Fibroblast of peridontal ligament (primary cell): ENCODE measurements around the gene U2AF2.

Experiments used
- DNase-seq: peaks from one replicate; pipeline ENCODE4 v3.0.0-alpha.2; 2010; ENCODE audit errors: extremely low read depth

U2AF2 gene

DNA sequence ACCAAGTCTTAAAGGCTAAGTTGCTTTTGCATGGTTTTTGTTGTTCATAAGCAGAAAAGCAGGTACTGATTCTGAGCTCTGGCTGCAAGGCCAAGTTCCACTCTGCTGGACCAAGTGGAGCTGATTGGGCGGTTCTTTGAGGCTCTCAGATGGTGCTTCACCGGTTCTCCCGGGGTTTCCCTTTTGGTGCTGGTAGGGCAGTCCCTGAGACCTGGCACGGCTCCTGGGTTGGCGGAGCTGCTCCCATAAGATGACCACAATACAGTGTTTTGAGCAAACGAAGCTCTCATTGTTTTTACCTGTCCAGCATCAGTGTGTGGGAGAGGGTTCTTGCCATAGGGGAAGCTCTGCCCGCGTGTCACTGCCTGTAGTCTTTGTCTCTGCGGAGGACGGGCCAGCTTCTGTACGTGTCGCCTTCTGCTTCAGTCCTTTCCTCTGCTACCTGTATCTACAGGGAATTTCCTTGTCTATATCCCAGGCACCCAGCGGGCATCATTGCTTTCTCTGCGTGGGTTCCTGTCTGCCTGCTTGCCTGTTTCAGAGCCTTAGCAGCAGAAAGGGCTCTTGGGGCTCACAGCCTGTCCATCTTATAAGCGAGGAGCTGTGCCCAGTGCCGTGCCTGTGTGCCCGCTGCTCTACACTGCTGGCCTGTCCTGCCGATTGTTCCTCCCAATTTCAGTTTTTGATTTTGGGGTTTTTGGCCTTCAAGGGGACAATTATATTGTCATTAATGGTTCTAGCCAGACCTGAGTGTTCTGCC is 2.3 kb downstream of the U2AF2 start:
- no peak for DNase-seq

DNA sequence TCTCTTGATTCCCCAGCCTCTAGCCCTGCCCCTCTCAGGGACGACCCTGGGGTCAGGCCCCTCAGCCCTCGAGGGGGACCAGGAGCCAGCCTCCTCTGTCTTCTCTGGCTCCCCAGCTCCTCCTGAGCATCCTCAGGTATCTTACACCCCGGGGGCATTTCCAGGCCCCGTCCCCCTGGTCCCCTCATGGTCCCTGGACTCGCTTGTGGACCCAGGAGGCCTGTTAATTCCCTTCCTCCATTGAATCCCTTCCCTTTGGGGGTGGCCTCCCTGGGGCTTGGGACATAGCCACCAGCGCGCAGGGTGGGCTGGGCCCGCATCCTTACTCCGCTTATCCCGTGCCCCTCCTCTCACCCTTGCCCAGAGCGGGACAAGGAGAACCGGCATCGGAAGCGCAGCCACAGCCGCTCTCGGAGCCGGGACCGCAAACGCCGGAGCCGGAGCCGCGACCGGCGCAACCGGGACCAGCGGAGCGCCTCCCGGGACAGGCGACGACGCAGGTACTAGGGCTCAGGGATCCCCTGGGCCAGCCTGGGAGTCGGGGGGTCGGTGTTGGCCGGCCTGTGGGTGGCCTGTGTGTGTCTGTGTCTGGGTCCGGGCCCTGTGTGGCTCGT is 4.1 kb downstream of the U2AF2 start:
- DNase-seq = no peak

DNA sequence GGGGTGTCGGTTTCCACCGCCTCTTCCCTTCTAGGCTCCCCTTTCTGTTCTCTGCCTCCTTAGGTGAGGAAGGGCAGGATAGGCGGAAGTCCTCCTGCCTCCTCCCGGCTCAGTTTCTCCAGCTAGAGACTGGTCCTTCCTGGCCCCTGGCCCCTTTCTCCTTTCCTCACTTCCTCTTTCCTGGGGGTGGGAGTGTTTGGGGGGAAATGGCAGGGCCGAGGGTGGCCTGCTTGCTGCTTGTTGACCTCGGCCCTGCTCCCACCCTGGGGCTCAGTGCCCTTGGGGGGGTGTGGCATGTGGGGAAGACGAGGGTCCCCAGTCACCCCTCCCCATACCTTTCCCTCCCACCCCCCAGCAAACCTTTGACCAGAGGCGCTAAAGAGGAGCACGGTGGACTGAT is 5.0 kb downstream of the U2AF2 start:
- no peak for DNase-seq

GRCh38 chr19:55660404-55660803 is 5.6 kb downstream of the U2AF2 start:
- DNase-seq = no peak

DNA sequence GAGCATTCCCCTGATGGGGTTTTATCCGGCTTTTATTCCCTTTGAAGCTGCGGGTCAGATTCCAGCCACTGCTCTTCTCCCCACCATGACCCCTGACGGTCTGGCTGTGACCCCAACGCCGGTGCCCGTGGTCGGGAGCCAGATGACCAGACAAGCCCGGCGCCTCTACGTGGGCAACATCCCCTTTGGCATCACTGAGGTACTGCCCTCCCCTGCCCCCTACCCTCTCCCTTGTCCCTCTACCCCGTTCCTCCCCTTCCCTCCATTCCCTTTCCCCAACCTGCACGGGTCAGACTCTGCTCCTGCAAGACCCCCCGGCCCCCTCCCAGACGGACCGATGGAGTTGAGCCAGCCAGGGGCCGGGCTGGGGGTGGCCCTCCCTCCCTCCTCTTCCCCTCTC is 6.2 kb downstream of the U2AF2 start:
- no peak for DNase-seq

DNA sequence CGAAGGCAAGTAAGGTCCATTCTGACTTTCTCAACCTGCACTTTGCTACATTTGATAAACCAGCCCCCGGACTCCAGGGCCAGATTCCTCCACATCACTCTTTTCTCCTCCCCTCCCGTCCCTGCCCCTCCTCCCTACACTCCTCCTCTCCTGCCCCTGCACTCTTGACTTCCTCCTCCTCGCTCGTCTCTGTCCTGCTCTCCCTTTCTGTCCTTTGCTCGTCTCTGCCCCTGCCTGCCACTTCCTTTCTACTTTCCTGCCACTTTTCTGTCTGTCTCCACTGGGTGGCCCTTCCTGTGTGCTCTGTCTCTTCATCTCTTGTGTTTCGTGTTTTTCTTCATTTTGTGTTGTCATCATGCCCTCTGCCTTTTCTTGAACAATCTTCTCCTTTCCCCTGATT is 7.0 kb downstream of the U2AF2 start:
- DNase-seq = no peak

DNA sequence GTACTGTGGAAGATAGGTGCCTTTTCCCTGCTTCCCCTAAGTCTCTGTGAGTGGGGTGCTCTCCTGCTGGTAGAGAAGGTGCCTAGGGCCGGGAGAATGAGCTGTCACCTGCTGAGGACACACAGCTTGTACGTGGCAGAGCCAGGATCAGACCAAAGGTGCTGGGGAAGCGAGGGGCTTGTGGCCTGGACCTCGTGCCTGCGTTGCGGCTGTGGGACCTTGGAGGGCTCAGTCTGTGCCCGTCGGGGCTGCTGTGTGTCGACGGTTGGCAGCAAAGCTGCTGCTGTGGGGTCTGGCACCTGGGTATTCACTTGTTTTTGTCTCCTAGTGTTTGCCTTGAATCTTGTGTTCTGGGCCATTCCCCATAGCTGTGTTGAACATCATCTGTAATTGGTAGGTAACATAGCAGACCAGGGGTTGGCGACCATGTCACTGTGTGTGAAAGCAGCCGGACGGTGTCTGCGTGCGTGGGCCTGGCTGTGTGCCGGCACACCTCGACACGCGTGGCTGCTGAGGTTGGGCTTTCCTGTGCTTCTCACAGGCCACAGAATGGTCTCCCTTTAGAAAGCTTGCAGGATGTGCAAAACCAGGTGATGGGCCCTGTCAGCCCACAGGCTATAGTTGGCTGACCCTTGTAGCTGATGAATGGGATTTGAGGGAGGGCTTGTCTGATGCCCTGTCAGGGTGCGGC is 9.2 kb downstream of the U2AF2 start:
- DNase-seq = no peak

DNA sequence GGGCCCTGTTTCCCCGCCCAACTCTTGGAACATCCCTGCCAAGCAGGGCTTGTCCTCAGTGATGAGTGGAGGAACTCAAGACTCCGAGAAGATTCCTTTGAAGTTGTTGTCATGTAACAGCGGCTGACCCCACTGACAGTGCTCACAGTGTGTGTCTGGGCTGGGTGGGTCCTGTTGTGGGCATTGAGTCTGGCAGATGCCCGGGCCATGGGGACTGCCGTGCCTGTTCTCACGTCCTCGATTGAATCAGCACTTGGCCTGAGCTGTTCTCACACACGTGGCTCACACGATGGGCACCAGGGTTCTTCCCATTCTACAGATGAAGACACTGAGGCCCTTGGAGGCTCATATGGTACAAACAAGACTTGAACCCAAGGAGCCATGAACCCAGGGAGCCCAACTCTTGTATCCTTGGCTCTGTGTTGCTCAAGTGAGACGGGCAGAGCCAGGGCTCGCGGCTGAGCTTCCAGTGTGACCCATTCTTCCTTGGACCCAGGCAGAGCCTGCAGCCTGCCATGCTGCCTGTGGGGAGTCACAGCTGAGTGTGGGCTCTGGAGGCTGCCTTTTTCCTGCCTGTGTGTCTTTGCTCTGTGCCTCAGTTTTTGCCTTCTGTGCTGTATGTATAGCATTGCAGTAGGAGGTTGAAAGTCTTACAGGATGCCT is 11.6 kb downstream of the U2AF2 start:
- no peak for DNase-seq

GRCh38 chr19:55667006-55667381 is 12.2 kb downstream of the U2AF2 start:
- no peak for DNase-seq

DNA sequence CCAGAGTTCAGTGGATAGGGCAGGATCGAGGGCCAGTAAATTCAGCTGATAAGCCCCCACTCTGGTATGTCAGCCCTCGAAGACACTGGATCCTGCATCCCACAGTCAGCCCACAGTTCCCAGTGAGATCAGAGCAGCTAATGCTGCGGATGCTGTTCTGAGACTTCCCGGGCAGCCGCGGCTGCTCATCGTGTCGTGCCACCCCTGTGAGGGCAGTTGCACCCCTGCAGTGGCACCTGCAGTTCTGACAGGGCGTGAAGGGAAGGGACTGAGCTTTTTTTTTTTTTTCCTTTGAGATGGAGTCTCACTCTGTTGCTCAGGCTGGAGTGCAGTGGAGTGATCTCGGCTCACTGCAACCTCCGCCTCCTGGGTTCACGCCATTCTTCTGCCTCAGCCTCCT is 12.7 kb downstream of the U2AF2 start:
- DNase-seq = no peak

GRCh38 chr19:55667958-55668357 is 13.1 kb downstream of the U2AF2 start:
- DNase-seq = no peak

DNA sequence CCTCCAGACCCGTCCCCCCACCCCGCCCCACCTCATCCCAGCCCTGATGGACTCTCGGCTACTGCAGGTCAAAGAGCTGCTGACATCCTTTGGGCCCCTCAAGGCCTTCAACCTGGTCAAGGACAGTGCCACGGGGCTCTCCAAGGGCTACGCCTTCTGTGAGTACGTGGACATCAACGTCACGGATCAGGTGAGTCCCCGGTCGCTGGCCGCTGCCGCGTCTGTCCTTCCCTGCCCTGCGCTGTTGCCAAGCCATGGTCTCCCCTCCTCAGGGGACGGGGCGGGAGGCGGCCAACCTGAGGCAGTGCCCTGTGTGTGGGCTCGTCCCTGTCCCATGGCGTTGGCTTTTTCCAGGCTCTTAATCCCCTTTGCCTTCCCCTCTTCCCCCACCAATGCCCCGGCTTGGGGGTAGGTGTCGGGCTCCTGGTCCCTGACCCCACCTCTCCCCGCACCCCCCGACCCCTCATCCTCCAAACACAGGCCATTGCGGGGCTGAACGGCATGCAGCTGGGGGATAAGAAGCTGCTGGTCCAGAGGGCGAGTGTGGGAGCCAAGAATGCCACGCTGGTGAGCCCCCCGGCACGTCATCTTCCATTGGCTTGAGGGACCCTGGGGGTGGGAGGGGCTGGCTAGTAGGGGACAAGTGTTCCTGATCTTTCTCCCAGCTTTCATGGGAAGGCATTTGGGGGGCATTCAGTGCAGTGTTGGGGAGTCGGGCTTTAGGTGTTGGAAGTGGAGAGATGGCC is 13.9 kb downstream of the U2AF2 start:
- DNase-seq = no peak

GRCh38 chr19:55669418-55670279 is 14.8 kb downstream of the U2AF2 start:
- DNase-seq = no peak

GRCh38 chr19:55670280-55671053 is 15.6 kb downstream of the U2AF2 start:
- DNase-seq = no peak

DNA sequence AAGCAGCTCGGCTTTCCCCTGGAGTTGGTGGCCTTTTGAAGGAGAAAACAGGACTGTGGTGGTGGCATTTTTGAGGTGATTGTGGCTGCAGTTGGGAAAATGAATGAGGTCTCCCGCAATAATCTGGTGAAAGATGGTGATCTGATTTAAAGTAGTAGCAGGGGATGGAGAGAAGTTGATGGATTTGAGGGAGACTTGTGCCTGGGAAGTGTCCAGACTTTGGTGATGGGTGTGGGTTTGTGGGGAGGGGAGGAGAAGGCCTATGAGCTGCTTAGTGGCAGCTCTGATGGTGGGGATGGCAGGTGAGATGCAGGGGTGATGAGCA is 16.2 kb downstream of the U2AF2 start:
- DNase-seq = no peak

- DNase-seq = no peak
Observed at GRCh38 chr19:55672418-55672817, 17.6 kb downstream of the U2AF2 start.

DNA sequence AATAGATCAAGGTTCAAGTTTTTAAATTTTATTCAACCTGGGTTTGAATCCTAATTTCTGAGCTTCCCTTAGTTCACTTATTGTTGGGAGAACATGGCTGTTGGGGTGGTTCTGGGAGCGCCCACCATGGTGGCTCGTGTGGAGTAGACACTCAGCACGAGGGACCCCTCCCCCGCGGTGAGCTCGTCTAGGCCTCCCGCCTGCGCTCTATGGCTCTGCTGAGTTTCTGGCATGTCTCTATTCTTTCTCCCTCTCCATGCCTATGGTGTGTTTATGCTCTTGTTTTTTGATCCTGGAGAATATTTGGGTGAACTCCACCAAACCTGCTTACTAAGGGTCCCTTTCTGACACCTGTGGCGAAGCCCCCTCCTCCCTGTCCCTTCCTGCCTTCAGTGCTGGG is 18.6 kb downstream of the U2AF2 start:
- DNase-seq = no peak

DNA sequence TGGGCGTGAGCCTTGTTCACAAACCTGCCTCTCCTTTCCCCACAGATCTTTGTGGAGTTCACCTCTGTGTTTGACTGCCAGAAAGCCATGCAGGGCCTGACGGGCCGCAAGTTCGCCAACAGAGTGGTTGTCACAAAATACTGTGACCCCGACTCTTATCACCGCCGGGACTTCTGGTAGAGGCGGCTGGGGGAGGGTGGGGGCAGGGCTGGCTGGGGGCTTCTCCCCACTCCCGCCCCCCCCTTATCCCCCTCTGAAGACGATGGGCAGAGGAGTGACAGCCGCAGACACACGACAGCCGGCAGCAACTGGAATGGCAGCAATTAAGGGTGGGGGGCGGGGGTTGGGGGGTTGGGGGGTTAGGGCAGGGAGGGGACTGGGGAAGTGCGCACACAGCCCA is 19.1 kb downstream of the U2AF2 start:
- DNase-seq = no peak

DNA sequence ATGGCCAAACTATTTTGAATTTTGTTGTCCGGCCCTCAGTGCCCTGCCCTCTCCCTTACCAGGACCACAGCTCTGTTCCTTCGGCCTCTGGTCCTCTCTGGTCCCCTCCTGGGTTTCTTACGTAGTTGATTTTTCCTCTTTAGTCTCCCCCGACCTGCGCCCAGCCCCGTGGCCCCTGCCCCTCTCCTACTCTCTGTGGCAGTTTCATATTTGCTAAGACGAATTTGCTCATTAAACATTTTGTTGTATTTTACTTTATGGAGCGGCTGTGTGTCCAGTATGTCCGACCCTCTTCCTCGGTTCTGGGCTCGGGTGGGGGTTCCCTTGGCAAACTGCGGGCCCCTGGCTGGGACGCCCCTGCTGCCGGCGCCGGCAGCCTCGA is 19.6 kb downstream of the U2AF2 start:
- DNase-seq = no peak
